Suprapubic skin (tissue), 4 donors: Measurements from ENCODE around the gene CLIC4. TPM values are rescaled to one million over a fixed set of nuclear protein-coding genes. Genes with fewer than 3 reads are reported as not detected.

Experiments
- DNase-seq, 2 donors: peaks; one replicate each; pipeline ENCODE4 v3.0.0-alpha.2; 2019; ENCODE audit warnings: low spot score in 2 of 2
- H3K27ac ChIP-seq: fragments of 200-600 bp; sonication (generic); one replicate; pipeline ENCODE4 v1.5.1; 2019
- H3K27me3 ChIP-seq: fragments of 200-600 bp; sonication (generic); one replicate; pipeline ENCODE4 v1.5.1; 2019
- H3K36me3 ChIP-seq: fragments of 200-600 bp; sonication (generic); one replicate; pipeline ENCODE4 v1.5.1; 2019
- H3K4me1 ChIP-seq: fragments of 200-600 bp; sonication (generic); one replicate; pipeline ENCODE4 v1.5.1; 2019
- H3K4me3 ChIP-seq: fragments of 200-600 bp; sonication (generic); one replicate; pipeline ENCODE4 v1.5.1; 2019; ENCODE audit warnings: mild to moderate bottlenecking
- H3K9me3 ChIP-seq: fragments of 200-600 bp; sonication (generic); one replicate; pipeline ENCODE4 v1.5.1; 2019
- CTCF ChIP-seq, 2 donors: fragments of 200-600 bp in 1 of 2; fragments of 450-650 bp in 1 of 2; sonication (generic) in 1 of 2; IDR thresholded peaks; one replicate each; pipeline ENCODE4 v1.5.1; 2016 to 2019; ENCODE audit warnings: antibody characterized with exemption in 2 of 2, mild to moderate bottlenecking in 1 of 2, moderate library complexity in 1 of 2
- EP300 ChIP-seq: sonication (generic); formaldehyde crosslinking; IDR thresholded peaks from one replicate; pipeline ENCODE4 v1.6.1; 2017; ENCODE audit warnings: antibody characterized with exemption
- POLR2A ChIP-seq, 2 donors: fragments of 450-650 bp; IDR thresholded peaks; one replicate each; pipeline ENCODE4 v1.6.1; 2017; ENCODE audit warnings: antibody characterized with exemption in 2 of 2, mild to moderate bottlenecking in 2 of 2, moderate library complexity in 2 of 2
- POLR2AphosphoS5 ChIP-seq, 3 donors: sonication (generic); formaldehyde crosslinking; IDR thresholded peaks; one replicate each; pipeline ENCODE4 v1.6.1; 2017; ENCODE audit warnings: antibody characterized with exemption in 3 of 3
- WGBS: methylation state at CpG from one replicate; pipeline ENCODE4 v1.1.5; 2018; 5-methylcytosine and 5-hydroxymethylcytosine counted together
- total RNA-seq, 4 donors: library from RNA; depleted of rRNA; stranded (reverse); fragments of >200 nt; gene quantifications; one replicate each; pipeline ENCODE4 v1.1.0, GENCODE V29; 2016

CLIC4 gene
- total RNA-seq, 4 donors from 2014 or later = 50.1 to 76.3 (median 71.4) TPM

GRCh38 chr1:24870551-24871195, 125.4 kb downstream of the CLIC4 start:
- Histone ChIP-seq H3K4me3 (no peak overlapping the region), H3K36me3 (no peaks in the 10 kb centered on the region), H3K27ac (no peak overlapping the region), H3K9me3 (no peaks in the 10 kb centered on the region), H3K27me3 (peaks cover 28% of the 10 kb centered on the region), H3K4me1 (no peaks in the 10 kb centered on the region)
- no peak for DNase-seq
- 62% methylated on average over 12 of the region's 20 CpGs for WGBS
- TF ChIP-seq EP300 = no peak
- TF ChIP-seq POLR2AphosphoS5 (IDR thresholded peaks at IDR 0.05) = no peak
- no peak for TF ChIP-seq POLR2A (IDR thresholded peaks at IDR 0.05)
- TF ChIP-seq CTCF (IDR thresholded peaks at IDR 0.05) = no peak

DNA sequence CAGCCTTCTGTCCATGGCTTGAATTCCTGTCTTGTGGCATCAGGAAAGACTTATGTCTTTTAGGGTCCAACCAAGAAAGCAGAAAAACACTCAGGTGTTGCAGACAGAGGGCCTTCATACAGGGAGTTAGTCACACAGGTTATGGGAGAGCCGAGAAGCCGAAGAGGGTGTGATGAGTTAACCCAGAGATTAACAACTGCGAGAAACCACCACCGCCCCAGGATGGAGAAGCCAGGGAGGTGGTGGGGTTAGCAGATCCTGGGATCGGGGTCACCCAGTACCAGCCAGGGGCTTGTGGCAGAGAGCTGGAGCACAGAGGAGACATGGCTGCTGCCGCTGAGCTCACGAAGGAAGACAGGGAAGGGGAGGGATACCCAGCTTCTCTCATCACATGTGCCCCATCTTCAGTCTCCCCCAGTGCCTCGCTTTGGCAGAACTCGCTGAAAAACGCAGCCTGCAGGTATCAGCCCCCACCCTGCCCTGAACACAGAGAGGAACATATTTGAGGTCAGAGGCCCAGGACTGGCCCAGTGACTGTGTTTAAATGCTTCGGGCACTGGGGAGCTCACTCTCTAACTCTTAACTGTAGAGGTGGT, 126.2 kb downstream of the CLIC4 start:
- no peak for TF ChIP-seq POLR2AphosphoS5 (IDR thresholded peaks at IDR 0.05)
- TF ChIP-seq EP300 = no peak
- TF ChIP-seq CTCF (IDR thresholded peaks at IDR 0.05) = no peak
- TF ChIP-seq POLR2A (IDR thresholded peaks at IDR 0.05) = no peak
- peaks cover 28% of the 10 kb centered on the region for H3K27me3 ChIP-seq

GRCh38 chr1:24872061-24872850, 127.0 kb downstream of the CLIC4 start:
- H3K4me1 ChIP-seq = no peaks in the 10 kb centered on the region
- H3K27me3 ChIP-seq = peaks cover 20% of the 10 kb centered on the region
- H3K9me3 ChIP-seq = no peaks in the 10 kb centered on the region
- 82% methylated on average over 19 of the region's 19 CpGs for WGBS
- DNase-seq = peak; percentile 40 to 74
- TF ChIP-seq EP300 (no peak), CTCF (IDR thresholded peaks at IDR 0.05) (no peak), POLR2A (IDR thresholded peaks at IDR 0.05) (no peak), POLR2AphosphoS5 (IDR thresholded peaks at IDR 0.05) (no peak)
- H3K36me3 ChIP-seq = no peaks in the 10 kb centered on the region
- no peak overlapping the region for H3K4me3 ChIP-seq
- H3K27ac ChIP-seq = no peak overlapping the region

More for the DNA sequence above, 126.2 kb downstream of the CLIC4 start:
- no peaks in the 10 kb centered on the region for H3K9me3 ChIP-seq
- H3K4me3 ChIP-seq = no peak overlapping the region
- DNase-seq = peak in 1 of 2 donors; percentile 20
- peak overlapping the region; percentile 19 for H3K27ac ChIP-seq
- 80% methylated on average over 11 of the region's 11 CpGs for WGBS
- no peaks in the 10 kb centered on the region for H3K36me3 ChIP-seq
- no peaks in the 10 kb centered on the region for H3K4me1 ChIP-seq

GRCh38 chr1:24873148-24873547, 127.9 kb downstream of the CLIC4 start:
- H3K4me3 ChIP-seq = no peak overlapping the region
- no peaks in the 10 kb centered on the region for H3K9me3 ChIP-seq
- peaks cover 14% of the 10 kb centered on the region for H3K27me3 ChIP-seq
- H3K36me3 ChIP-seq = no peaks in the 10 kb centered on the region
- DNase-seq = no peak
- no peak overlapping the region for H3K27ac ChIP-seq
- TF ChIP-seq POLR2A (IDR thresholded peaks at IDR 0.05) (no peak), EP300 (no peak), CTCF (IDR thresholded peaks at IDR 0.05) (no peak), POLR2AphosphoS5 (IDR thresholded peaks at IDR 0.05) (no peak)
- H3K4me1 ChIP-seq = no peaks in the 10 kb centered on the region
- 92% methylated on average over 1 of the region's 1 CpG for WGBS

- H3K36me3 ChIP-seq = no peaks in the 10 kb centered on the region
- no peak overlapping the region for H3K27ac ChIP-seq
- 86% methylated on average over 7 of the region's 7 CpGs for WGBS
- no peaks in the 10 kb centered on the region for H3K9me3 ChIP-seq
- TF ChIP-seq EP300 = no peak
- TF ChIP-seq POLR2A (IDR thresholded peaks at IDR 0.05) = no peak
- no peak for TF ChIP-seq POLR2AphosphoS5 (IDR thresholded peaks at IDR 0.05)
- no peak for TF ChIP-seq CTCF (IDR thresholded peaks at IDR 0.05)
- DNase-seq = no peak
- peaks cover 10% of the 10 kb centered on the region for H3K27me3 ChIP-seq
- no peak overlapping the region for H3K4me3 ChIP-seq
- no peaks in the 10 kb centered on the region for H3K4me1 ChIP-seq
Measured at GRCh38 chr1:24874056-24874455, 128.8 kb downstream of the CLIC4 start.
